SU-DHL-6 (cell line): ENCODE results near the gene SPACA4.

Experiments
- H2AFZ ChIP-seq: fragments of 200-600 bp; sonication (generic); 2 replicates; pipeline ENCODE4 v1.6.1; 2014; ENCODE audit warnings: low read depth, mild to moderate bottlenecking, moderate library complexity, mixed read lengths, antibody characterized with exemption, low read length; ENCODE audit not compliant: severe bottlenecking
- H3F3A ChIP-seq: fragments of 200-600 bp; shearing (Covaris generic); 2 replicates; pipeline ENCODE4 v1.6.0; 2016; ENCODE audit warnings: antibody characterized with exemption, mild to moderate bottlenecking; ENCODE audit not compliant: insufficient read depth
- H3K27ac ChIP-seq: fragments of 200-600 bp; sonication (generic); 2 replicates; pipeline ENCODE4 v1.5.1; 2016; ENCODE audit warnings: low read depth, mild to moderate bottlenecking, low read length, moderate library complexity, mixed read lengths
- H3K27me3 ChIP-seq: fragments of 200-600 bp; sonication (generic), shearing (Covaris generic); 2 replicates; pipeline ENCODE4 v1.6.0; 2014; ENCODE audit warnings: mild to moderate bottlenecking, low read length
- H3K36me3 ChIP-seq: fragments of 200-600 bp; sonication (generic); 2 replicates; pipeline ENCODE4 v1.6.1; 2014; ENCODE audit warnings: mild to moderate bottlenecking, low read length, mixed read lengths
- H3K4me2 ChIP-seq: fragments of 300-600, 200-600 bp; shearing (Covaris generic), sonication (generic); 2 replicates; pipeline ENCODE4 v1.6.0; 2014; ENCODE audit warnings: low read length, low read depth, mild to moderate bottlenecking; ENCODE audit not compliant: poor library complexity, severe bottlenecking
- H3K4me3 ChIP-seq: fragments of 200-600 bp; sonication (generic); 2 replicates; pipeline ENCODE4 v1.5.1; 2014; ENCODE audit warnings: antibody characterized with exemption, low read length, mild to moderate bottlenecking, mixed read lengths; ENCODE audit not compliant: insufficient read depth, poor library complexity, severe bottlenecking
- H3K79me2 ChIP-seq: fragments of 200-600 bp; sonication (generic); 2 replicates; pipeline ENCODE4 v1.6.1; 2014; ENCODE audit warnings: mild to moderate bottlenecking, low read length, moderate library complexity; ENCODE audit not compliant: insufficient read depth
- H3K9ac ChIP-seq: fragments of 200-600 bp; sonication (generic); 2 replicates; pipeline ENCODE4 v1.7.0; 2014; ENCODE audit warnings: mild to moderate bottlenecking, low read length
- H3K9me2 ChIP-seq: fragments of 200-600 bp; sonication (generic); replicated peaks from 2 replicates; pipeline ENCODE4 v1.6.1; 2014; ENCODE audit warnings: low read length; ENCODE audit not compliant: insufficient read depth
- H3K9me3 ChIP-seq: fragments of 200-600 bp; sonication (generic); 2 replicates; pipeline ENCODE4 v1.6.1; 2014; ENCODE audit warnings: low read length, mixed read lengths; ENCODE audit not compliant: insufficient read depth
- H4K20me1 ChIP-seq: fragments of 200-600 bp; sonication (generic); 2 replicates; pipeline ENCODE4 v1.6.1; 2014; ENCODE audit warnings: low read depth, mild to moderate bottlenecking, antibody characterized with exemption, low read length, moderate library complexity, mixed read lengths
- EZH2phosphoT487 ChIP-seq: fragments of 200-600 bp; sonication (generic), shearing (Covaris generic); conservative IDR thresholded peaks from 2 replicates; pipeline ENCODE4 v1.6.1; 2018; ENCODE audit warnings: mild to moderate bottlenecking, antibody characterized with exemption, low read length, moderate library complexity, mixed read lengths
- TF ChIP-seq, protein P1 (sequence below): fragments of 200-600 bp; sonication (generic); IDR thresholded peaks from one replicate; pipeline ENCODE4 v1.5.1; 2017; ENCODE audit warnings: antibody characterized with exemption, mild to moderate bottlenecking, low read length, moderate library complexity; ENCODE audit not compliant: insufficient read depth, poor library complexity, severe bottlenecking

Gene SPACA4

DNA sequence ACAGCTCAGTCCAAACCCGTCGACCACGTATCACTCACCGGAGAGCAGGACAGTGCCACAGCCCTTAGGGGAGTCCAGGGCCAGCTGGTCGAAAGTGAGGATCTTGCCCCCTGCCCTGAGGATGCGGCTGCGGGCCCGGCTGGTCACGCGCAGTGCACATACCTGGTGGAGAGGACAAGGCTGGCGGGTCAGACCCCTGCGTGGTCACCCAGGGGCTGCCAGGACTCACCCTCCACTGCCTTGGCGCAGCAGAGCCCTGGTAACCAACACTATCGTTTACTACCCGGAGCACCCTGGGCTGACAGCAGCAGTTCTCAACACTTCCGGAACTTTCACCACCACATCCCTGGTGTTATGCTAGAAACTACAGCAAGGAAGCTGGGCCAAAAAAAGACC is 9.5 kb downstream of the SPACA4 start:
- TF ChIP-seq, protein P1, sequence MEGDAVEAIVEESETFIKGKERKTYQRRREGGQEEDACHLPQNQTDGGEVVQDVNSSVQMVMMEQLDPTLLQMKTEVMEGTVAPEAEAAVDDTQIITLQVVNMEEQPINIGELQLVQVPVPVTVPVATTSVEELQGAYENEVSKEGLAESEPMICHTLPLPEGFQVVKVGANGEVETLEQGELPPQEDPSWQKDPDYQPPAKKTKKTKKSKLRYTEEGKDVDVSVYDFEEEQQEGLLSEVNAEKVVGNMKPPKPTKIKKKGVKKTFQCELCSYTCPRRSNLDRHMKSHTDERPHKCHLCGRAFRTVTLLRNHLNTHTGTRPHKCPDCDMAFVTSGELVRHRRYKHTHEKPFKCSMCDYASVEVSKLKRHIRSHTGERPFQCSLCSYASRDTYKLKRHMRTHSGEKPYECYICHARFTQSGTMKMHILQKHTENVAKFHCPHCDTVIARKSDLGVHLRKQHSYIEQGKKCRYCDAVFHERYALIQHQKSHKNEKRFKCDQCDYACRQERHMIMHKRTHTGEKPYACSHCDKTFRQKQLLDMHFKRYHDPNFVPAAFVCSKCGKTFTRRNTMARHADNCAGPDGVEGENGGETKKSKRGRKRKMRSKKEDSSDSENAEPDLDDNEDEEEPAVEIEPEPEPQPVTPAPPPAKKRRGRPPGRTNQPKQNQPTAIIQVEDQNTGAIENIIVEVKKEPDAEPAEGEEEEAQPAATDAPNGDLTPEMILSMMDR: no peak
- no peak for TF ChIP-seq EZH2phosphoT487
- Histone ChIP-seq H3F3A (peaks cover 20% of the 10 kb centered on the region), H3K36me3 (peaks cover 16% of the 10 kb centered on the region), H4K20me1 (peaks cover 14% of the 10 kb centered on the region), H3K9ac (peak overlapping the region; percentile 92; the same call in 1 of the 2 replicates), H3K9me2 (no peaks in the 10 kb centered on the region), H3K4me3 (no peak overlapping the region), H3K9me3 (no peaks in the 10 kb centered on the region), H3K27ac (no peak overlapping the region), H3K79me2 (peaks cover 39% of the 10 kb centered on the region), H2AFZ (no peak overlapping the region), H3K4me2 (no peak overlapping the region), H3K27me3 (no peaks in the 10 kb centered on the region)

DNA sequence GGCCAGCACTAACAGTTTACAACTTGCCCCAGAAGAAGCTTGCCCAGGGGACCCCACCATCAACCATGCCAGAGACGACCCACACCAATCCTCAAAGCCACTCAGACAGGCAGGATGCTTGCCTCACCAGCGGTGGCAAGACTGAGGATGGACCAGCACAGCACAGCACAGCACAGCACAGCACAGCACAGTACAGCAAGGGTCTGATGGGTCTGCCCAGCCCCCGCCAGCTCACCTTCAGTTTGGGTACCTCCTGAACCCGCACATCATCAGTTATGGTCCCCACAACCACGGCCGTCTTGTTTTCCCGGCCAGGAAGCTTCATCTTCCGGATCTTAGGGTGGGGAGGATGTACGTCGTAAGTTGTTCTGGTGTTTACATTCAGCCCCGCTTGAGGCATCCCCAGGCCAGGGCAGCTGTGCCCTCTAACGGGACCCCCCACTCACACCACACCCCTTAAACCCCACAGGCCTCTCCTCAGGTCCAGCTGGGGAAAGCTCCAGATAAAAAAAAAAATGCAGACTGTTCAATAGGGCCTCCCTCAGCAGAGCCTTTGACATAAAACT is 10.0 kb downstream of the SPACA4 start:
- H2AFZ ChIP-seq: no peak overlapping the region
- peak overlapping the region; percentile 87 for H3K4me2 ChIP-seq
- peaks cover 14% of the 10 kb centered on the region for H4K20me1 ChIP-seq
- no peaks in the 10 kb centered on the region for H3K9me2 ChIP-seq
- H3K79me2 ChIP-seq: peaks cover 39% of the 10 kb centered on the region
- peaks cover 16% of the 10 kb centered on the region for H3K36me3 ChIP-seq
- no peak overlapping the region for H3K27ac ChIP-seq
- peaks cover 20% of the 10 kb centered on the region for H3F3A ChIP-seq
- TF ChIP-seq EZH2phosphoT487: no peak
- TF ChIP-seq, protein P1: no peak
- peak overlapping the region; percentile 92 for H3K9ac ChIP-seq
- no peaks in the 10 kb centered on the region for H3K9me3 ChIP-seq
- peak overlapping the region; percentile 79 for H3K4me3 ChIP-seq
- H3K27me3 ChIP-seq: no peaks in the 10 kb centered on the region

DNA sequence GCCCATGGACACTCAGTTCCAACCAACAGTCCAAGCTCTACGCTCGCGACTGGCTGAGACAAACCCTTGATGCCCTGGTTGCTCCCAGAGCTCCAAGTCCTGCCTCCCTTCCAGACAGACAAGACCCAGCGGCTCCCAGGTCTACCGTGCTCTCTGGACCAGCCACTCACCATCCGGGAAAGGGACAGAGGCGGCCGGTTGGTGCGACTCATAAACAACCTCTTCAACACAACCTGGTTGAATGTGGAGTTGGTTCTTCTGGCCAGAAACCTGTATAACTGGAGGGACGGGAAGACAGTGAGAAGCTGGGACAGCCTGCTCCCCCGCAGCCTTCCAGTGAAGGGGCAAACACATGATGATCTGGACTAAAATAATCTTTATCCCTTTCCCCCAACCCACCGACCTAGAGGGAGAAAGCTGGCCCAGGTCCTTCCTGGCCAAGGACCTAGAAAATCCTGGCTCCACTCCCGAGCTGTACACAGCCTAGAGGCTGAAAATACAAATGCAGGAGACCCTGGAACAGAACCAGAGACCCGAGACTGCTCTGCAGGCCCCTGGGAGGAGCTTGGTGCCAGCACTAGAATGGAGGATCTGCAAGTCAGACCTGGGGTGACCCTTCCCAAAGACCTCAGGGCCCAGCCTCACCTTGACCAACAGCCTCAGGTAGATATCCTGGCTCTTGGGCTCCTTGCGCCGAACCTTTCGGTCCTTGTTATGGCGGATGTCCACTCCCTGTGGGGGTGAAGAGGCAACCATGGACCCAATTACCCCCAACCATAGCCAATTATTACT is 10.8 kb downstream of the SPACA4 start:
- Histone ChIP-seq H3K36me3 (peaks cover 16% of the 10 kb centered on the region), H3K4me3 (peak overlapping the region; percentile 79), H3F3A (peaks cover 20% of the 10 kb centered on the region), H3K9me2 (no peaks in the 10 kb centered on the region), H3K27ac (peak overlapping the region; percentile 69; the same call in 1 of the 2 replicates), H3K9me3 (no peaks in the 10 kb centered on the region), H3K79me2 (peaks cover 39% of the 10 kb centered on the region), H2AFZ (no peak overlapping the region), H4K20me1 (peaks cover 14% of the 10 kb centered on the region), H3K4me2 (peak overlapping the region; percentile 87), H3K27me3 (no peaks in the 10 kb centered on the region), H3K9ac (peak overlapping the region; percentile 92)
- TF ChIP-seq, protein P1: no peak
- TF ChIP-seq EZH2phosphoT487: no peak
